ENCODE data around the gene GPATCH2L.

GRCh38 chr14:76169776-76170175, 18.1 kb downstream of the GPATCH2L start:
- TF ChIP-seq CTCF (IDR thresholded peaks at IDR 0.05) (no peak), POLR2A (IDR thresholded peaks at IDR 0.05) (no peak)
